ENCODE data around the gene SYNE3. TPM values are rescaled to one million over a fixed set of nuclear protein-coding genes. Genes with fewer than 3 reads are reported as not detected.

SYNE3 gene
- total and polyA plus RNA-seq, 2 experiments from 2014 or later, result 0.16 to 2.4 TPM

- Histone ChIP-seq H3K4me3 (no peak overlapping the region), H3K36me3 (replicated peaks; ENCODE audit: insufficient read depth, low read depth) (no peaks in the 10 kb centered on the region), H3K9me3 (ENCODE audit: low read depth) (no peaks in the 10 kb centered on the region), H4K20me1 (ENCODE audit: insufficient read depth, poor library complexity, severe bottlenecking) (peaks cover 11% of the 10 kb centered on the region), H3K79me2 (peaks cover 84% of the 10 kb centered on the region), H3K4me1 (ENCODE audit: insufficient read depth) (peaks cover 37% of the 10 kb centered on the region), H3K27me3 (no peaks in the 10 kb centered on the region), H3K27ac (peak overlapping the region; percentile 5), H3K4me2 (peak overlapping the region; percentile 96), H2AFZ (no peak overlapping the region), H3K9me2 (replicated peaks; ENCODE audit: insufficient read depth) (no peaks in the 10 kb centered on the region)
- 43% methylated on average over 3 of the region's 3 CpGs for WGBS (ENCODE audit: low lambda C conversion rate, missing lambda C conversion rate)
- no peak for TF ChIP-seq EZH2phosphoT487 (IDR thresholded peaks at IDR 0.05; ENCODE audit: low read depth, severe bottlenecking, unreplicated experiment)
- DNase-seq (ENCODE audit: low spot score), result no peak
These were observed 15.5 kb upstream of the SYNE3 start for GRCh38 chr14:95531969-95532368.

DNA sequence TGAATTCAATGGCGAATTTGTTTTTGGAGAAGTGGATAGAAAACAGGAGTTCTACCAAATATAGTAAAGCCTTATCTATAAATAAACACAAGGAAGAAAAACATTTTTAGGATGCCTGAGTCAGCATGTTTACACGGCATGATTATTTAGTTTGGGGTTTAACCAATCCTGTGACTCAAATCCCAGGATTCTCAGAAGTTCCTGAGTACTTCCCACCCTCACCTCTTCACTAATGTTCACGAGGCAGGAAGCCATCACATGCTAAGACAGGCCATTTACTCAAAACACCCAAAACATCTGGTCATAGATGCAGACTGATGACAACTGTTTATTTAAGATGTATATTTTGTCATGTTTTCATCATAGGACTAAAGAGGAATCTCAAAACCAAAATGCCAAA lies 15.0 kb upstream of the SYNE3 start:
- no peak overlapping the region for H3K4me3 ChIP-seq
- peak overlapping the region; percentile 96 for H3K4me2 ChIP-seq
- peaks cover 79% of the 10 kb centered on the region for H3K79me2 ChIP-seq
- DNase-seq (ENCODE audit: low spot score), result no peak
- H3K9me2 ChIP-seq (replicated peaks; ENCODE audit: insufficient read depth), result no peaks in the 10 kb centered on the region
- H3K4me1 ChIP-seq (ENCODE audit: insufficient read depth), result peaks cover 32% of the 10 kb centered on the region
- WGBS (ENCODE audit: low lambda C conversion rate, missing lambda C conversion rate), result 42% methylated on average over 3 of the region's 3 CpGs
- TF ChIP-seq EZH2phosphoT487 (IDR thresholded peaks at IDR 0.05; ENCODE audit: low read depth, severe bottlenecking, unreplicated experiment) (no peak), EZH2 (IDR thresholded peaks at IDR 0.05; ENCODE audit: borderline replicate concordance) (no peak)
- TF ChIP-seq, protein P1, sequence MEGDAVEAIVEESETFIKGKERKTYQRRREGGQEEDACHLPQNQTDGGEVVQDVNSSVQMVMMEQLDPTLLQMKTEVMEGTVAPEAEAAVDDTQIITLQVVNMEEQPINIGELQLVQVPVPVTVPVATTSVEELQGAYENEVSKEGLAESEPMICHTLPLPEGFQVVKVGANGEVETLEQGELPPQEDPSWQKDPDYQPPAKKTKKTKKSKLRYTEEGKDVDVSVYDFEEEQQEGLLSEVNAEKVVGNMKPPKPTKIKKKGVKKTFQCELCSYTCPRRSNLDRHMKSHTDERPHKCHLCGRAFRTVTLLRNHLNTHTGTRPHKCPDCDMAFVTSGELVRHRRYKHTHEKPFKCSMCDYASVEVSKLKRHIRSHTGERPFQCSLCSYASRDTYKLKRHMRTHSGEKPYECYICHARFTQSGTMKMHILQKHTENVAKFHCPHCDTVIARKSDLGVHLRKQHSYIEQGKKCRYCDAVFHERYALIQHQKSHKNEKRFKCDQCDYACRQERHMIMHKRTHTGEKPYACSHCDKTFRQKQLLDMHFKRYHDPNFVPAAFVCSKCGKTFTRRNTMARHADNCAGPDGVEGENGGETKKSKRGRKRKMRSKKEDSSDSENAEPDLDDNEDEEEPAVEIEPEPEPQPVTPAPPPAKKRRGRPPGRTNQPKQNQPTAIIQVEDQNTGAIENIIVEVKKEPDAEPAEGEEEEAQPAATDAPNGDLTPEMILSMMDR (IDR thresholded peaks at IDR 0.05; ENCODE audit: poor library complexity), result no peak
- peaks cover 8% of the 10 kb centered on the region for H4K20me1 ChIP-seq (ENCODE audit: insufficient read depth, poor library complexity, severe bottlenecking)
- H3K36me3 ChIP-seq (replicated peaks; ENCODE audit: insufficient read depth, low read depth), result no peaks in the 10 kb centered on the region
- H3K9me3 ChIP-seq (ENCODE audit: low read depth), result no peaks in the 10 kb centered on the region
- no peaks in the 10 kb centered on the region for H3K27me3 ChIP-seq
- no peak overlapping the region for H2AFZ ChIP-seq
- peak overlapping the region; percentile 9 for H3K27ac ChIP-seq

- H3K9me3 ChIP-seq (ENCODE audit: low read depth), result no peaks in the 10 kb centered on the region
- peak overlapping the region; percentile 96 for H3K4me2 ChIP-seq
- no peaks in the 10 kb centered on the region for H4K20me1 ChIP-seq (ENCODE audit: insufficient read depth, poor library complexity, severe bottlenecking)
- TF ChIP-seq EZH2 (IDR thresholded peaks at IDR 0.05; ENCODE audit: borderline replicate concordance) (no peak), EZH2phosphoT487 (IDR thresholded peaks at IDR 0.05; ENCODE audit: low read depth, severe bottlenecking, unreplicated experiment) (no peak)
- TF ChIP-seq, protein P1 (IDR thresholded peaks at IDR 0.05; ENCODE audit: poor library complexity), result no peak
- peaks cover 71% of the 10 kb centered on the region for H3K79me2 ChIP-seq
- H3K27ac ChIP-seq, result peak overlapping the region; percentile 9
- H3K27me3 ChIP-seq, result no peaks in the 10 kb centered on the region
- 79% methylated on average over 13 of the region's 13 CpGs for WGBS (ENCODE audit: low lambda C conversion rate, missing lambda C conversion rate)
- no peak overlapping the region for H2AFZ ChIP-seq
- H3K36me3 ChIP-seq (replicated peaks; ENCODE audit: insufficient read depth, low read depth), result no peaks in the 10 kb centered on the region
- no peaks in the 10 kb centered on the region for H3K9me2 ChIP-seq (replicated peaks; ENCODE audit: insufficient read depth)
- DNase-seq (ENCODE audit: low spot score), result no peak
- H3K4me1 ChIP-seq (ENCODE audit: insufficient read depth), result peaks cover 27% of the 10 kb centered on the region
- H3K4me3 ChIP-seq, result no peak overlapping the region
These were observed 14.2 kb upstream of the SYNE3 start for GRCh38 chr14:95530473-95531276.

GRCh38 chr14:95529216-95529615 lies 12.8 kb upstream of the SYNE3 start:
- no peak for DNase-seq (ENCODE audit: low spot score)
- Histone ChIP-seq H4K20me1 (ENCODE audit: insufficient read depth, poor library complexity, severe bottlenecking) (no peaks in the 10 kb centered on the region), H3K27me3 (no peaks in the 10 kb centered on the region), H3K36me3 (replicated peaks; ENCODE audit: insufficient read depth, low read depth) (no peaks in the 10 kb centered on the region), H2AFZ (no peak overlapping the region), H3K79me2 (peaks cover 66% of the 10 kb centered on the region), H3K4me3 (no peak overlapping the region), H3K4me2 (no peak overlapping the region), H3K27ac (no peak overlapping the region), H3K9me2 (replicated peaks; ENCODE audit: insufficient read depth) (no peaks in the 10 kb centered on the region), H3K9me3 (ENCODE audit: low read depth) (no peaks in the 10 kb centered on the region), H3K4me1 (ENCODE audit: insufficient read depth) (peaks cover 36% of the 10 kb centered on the region)
- 96% methylated on average over 7 of the region's 7 CpGs for WGBS (ENCODE audit: low lambda C conversion rate, missing lambda C conversion rate)
- TF ChIP-seq EZH2phosphoT487 (IDR thresholded peaks at IDR 0.05; ENCODE audit: low read depth, severe bottlenecking, unreplicated experiment) (no peak), EZH2 (IDR thresholded peaks at IDR 0.05; ENCODE audit: borderline replicate concordance) (no peak)
- TF ChIP-seq, protein P1 (IDR thresholded peaks at IDR 0.05; ENCODE audit: poor library complexity), result no peak

Measured in hepatocyte (in vitro differentiated cells).